ENCODE measurements around the gene DDX31.
A peak's percentile ranks its signal among the peaks of the same experiment; 100 is the strongest.

The DDX31 gene

DNA sequence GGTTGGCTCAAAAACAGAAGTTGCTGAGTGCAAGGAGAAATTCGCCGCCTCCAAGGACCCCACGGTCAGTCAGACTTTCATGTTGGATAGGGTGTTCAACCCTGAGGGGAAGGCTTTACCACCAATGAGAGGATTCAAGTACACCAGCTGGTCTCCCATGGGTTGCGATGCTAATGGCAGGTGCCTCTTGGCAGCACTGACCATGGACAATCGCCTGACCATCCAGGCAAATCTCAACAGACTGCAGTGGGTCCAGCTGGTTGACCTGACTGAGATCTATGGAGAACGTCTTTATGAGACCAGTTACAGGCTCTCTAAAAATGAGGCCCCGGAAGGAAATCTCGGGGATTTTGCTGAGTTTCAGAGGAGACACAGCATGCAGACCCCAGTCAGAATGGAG, 8.2 kb upstream of the DDX31 start:
- Histone ChIP-seq H3K4me2 (ENCODE audit: low read length) (no peak overlapping the region), H2AFZ (no peak overlapping the region), H3K9ac (no peak overlapping the region), H3K4me1 (no peaks in the 10 kb centered on the region), H3K79me2 (no peaks in the 10 kb centered on the region), H3K4me3 (ENCODE audit: low read depth, low read length) (no peak overlapping the region), H3K36me3 (ENCODE audit: control insufficient read depth, insufficient read depth, low read length) (no peaks in the 10 kb centered on the region), H3K27me3 (ENCODE audit: control insufficient read depth, insufficient read depth, low read length) (no peaks in the 10 kb centered on the region), H3K9me3 (ENCODE audit: control insufficient read depth, low read length) (no peaks in the 10 kb centered on the region), H3K27ac (no peak overlapping the region)
- no peak for TF ChIP-seq CTCF (IDR thresholded peaks at IDR 0.05)

- no peak overlapping the region for H2AFZ ChIP-seq
- peaks cover 14% of the 10 kb centered on the region for H3K79me2 ChIP-seq
- TF ChIP-seq CTCF (IDR thresholded peaks at IDR 0.05): no peak
- no peak overlapping the region for H3K4me2 ChIP-seq (ENCODE audit: low read length)
- no peak overlapping the region for H3K9ac ChIP-seq
- H3K4me1 ChIP-seq: no peaks in the 10 kb centered on the region
- H3K27ac ChIP-seq: no peak overlapping the region
- H3K27me3 ChIP-seq (ENCODE audit: control insufficient read depth, insufficient read depth, low read length): no peaks in the 10 kb centered on the region
- no peaks in the 10 kb centered on the region for H3K36me3 ChIP-seq (ENCODE audit: control insufficient read depth, insufficient read depth, low read length)
- H3K9me3 ChIP-seq (ENCODE audit: control insufficient read depth, low read length): no peaks in the 10 kb centered on the region
- H3K4me3 ChIP-seq (ENCODE audit: low read depth, low read length): no peak overlapping the region
These were observed 4.7 kb upstream of the DDX31 start for GRCh38 chr9:132674485-132674884.

DNA sequence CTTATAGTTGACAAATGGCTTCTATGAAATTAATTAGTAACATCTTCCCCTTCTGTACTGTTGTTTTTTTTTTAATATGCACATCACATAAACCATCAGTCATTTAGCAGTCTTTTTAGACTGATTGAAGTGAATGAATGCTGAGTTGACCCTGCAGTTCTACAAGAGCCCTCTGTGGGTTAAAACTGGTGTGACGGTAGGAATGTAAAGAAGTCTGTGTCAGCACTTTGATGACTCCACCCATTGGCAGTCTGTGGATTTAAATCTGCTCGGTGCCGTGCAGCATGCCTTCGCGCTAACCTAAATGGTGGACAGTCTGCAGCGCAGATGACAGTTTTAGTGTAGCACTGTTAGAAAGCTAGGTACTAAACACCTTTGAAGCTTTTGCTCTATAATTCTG, 3.6 kb upstream of the DDX31 start:
- no peaks in the 10 kb centered on the region for H3K36me3 ChIP-seq (ENCODE audit: control insufficient read depth, insufficient read depth, low read length)
- peaks cover 14% of the 10 kb centered on the region for H3K79me2 ChIP-seq
- H3K4me3 ChIP-seq (ENCODE audit: low read depth, low read length): no peak overlapping the region
- no peak for TF ChIP-seq CTCF (IDR thresholded peaks at IDR 0.05)
- no peaks in the 10 kb centered on the region for H3K9me3 ChIP-seq (ENCODE audit: control insufficient read depth, low read length)
- H3K4me2 ChIP-seq (ENCODE audit: low read length): no peak overlapping the region
- no peak overlapping the region for H3K9ac ChIP-seq
- H2AFZ ChIP-seq: no peak overlapping the region
- H3K27me3 ChIP-seq (ENCODE audit: control insufficient read depth, insufficient read depth, low read length): no peaks in the 10 kb centered on the region
- no peak overlapping the region for H3K27ac ChIP-seq
- H3K4me1 ChIP-seq: no peaks in the 10 kb centered on the region

DNA sequence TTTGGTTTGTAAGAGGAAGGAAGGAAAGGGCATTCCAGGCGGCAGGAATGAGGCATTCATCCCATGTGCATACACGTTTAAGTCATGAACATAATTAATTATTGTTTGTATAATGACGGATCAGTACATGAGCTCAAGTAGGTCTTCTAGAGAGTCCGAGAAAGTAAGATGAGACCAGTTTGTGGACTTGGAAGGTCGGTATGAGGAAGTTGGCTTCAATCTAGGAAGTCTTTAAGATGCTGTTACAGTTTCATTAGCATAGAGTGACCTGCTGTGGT, 2.6 kb upstream of the DDX31 start:
- Histone ChIP-seq H3K27ac (no peak overlapping the region), H3K9ac (no peak overlapping the region), H2AFZ (no peak overlapping the region), H3K79me2 (peaks cover 14% of the 10 kb centered on the region), H3K4me2 (ENCODE audit: low read length) (no peak overlapping the region), H3K4me1 (no peaks in the 10 kb centered on the region), H3K27me3 (ENCODE audit: control insufficient read depth, insufficient read depth, low read length) (no peaks in the 10 kb centered on the region), H3K4me3 (ENCODE audit: low read depth, low read length) (no peak overlapping the region), H3K9me3 (ENCODE audit: control insufficient read depth, low read length) (no peaks in the 10 kb centered on the region), H3K36me3 (ENCODE audit: control insufficient read depth, insufficient read depth, low read length) (no peaks in the 10 kb centered on the region)
- no peak for TF ChIP-seq CTCF (IDR thresholded peaks at IDR 0.05)

- no peak overlapping the region for H2AFZ ChIP-seq
- peak overlapping the region; percentile 98 for H3K4me3 ChIP-seq (ENCODE audit: low read depth, low read length)
- no peaks in the 10 kb centered on the region for H3K4me1 ChIP-seq
- no peak for TF ChIP-seq CTCF (IDR thresholded peaks at IDR 0.05)
- H3K9me3 ChIP-seq (ENCODE audit: control insufficient read depth, low read length): no peaks in the 10 kb centered on the region
- H3K27ac ChIP-seq: no peak overlapping the region
- H3K4me2 ChIP-seq (ENCODE audit: low read length): peak overlapping the region; percentile 79
- no peaks in the 10 kb centered on the region for H3K27me3 ChIP-seq (ENCODE audit: control insufficient read depth, insufficient read depth, low read length)
- H3K36me3 ChIP-seq (ENCODE audit: control insufficient read depth, insufficient read depth, low read length): no peaks in the 10 kb centered on the region
- H3K9ac ChIP-seq: no peak overlapping the region
- peaks cover 14% of the 10 kb centered on the region for H3K79me2 ChIP-seq
These were observed 2.0 kb upstream of the DDX31 start for GRCh38 chr9:132671620-132672412.
